ENCODE results near the gene SPPL3. TPM values are rescaled to one million over a fixed set of nuclear protein-coding genes. Genes with fewer than 3 reads are reported as not detected.
"Not testable (repeated sequence)": the region's sequence is repeated elsewhere in the genome, so short reads cannot be mapped to it uniquely, and the experiment has no call there.

SPPL3 gene
- total RNA-seq, 1 experiment from 2014 or later, result 51.1 TPM

DNA sequence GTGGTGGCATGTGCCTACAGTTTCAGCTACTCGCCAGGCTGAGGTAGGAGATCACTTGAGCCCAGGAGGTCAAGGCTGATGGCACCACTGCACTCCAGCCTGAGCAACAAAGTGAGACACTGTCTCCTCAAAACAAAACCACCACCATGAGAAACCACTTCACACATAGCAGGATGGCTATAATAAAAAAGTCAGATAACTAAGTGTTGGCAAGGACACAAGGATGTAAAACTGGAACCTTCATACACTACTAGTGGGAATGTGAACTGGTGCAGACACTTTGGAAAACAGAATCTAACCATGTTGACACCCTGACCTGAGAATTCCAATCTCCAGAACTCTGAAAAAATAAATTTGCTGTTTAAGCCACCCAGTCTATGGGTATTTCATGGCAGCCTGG lies 110.8 kb downstream of the SPPL3 start:
- CTCF ChIA-PET, result no interaction called here
- Histone ChIP-seq H3K27me3 (ENCODE audit: control insufficient read depth, insufficient read depth, low read length) (no peaks in the 10 kb centered on the region), H3K4me1 (ENCODE audit: control insufficient read depth, insufficient read depth, low read length) (no peaks in the 10 kb centered on the region), H3K4me3 (ENCODE audit: low read depth in 2 of 2, low read length in 2 of 2) (no peak overlapping the region), H3K36me3 (ENCODE audit: control insufficient read depth, insufficient read depth, low read length) (no peaks in the 10 kb centered on the region), H3K9me3 (ENCODE audit: control insufficient read depth, insufficient read depth, low read depth, low read length) (peaks cover 9% of the 10 kb centered on the region; the same call in 1 of the 2 replicates), H3K27ac (ENCODE audit: low read length) (no peak overlapping the region)
- ATAC-seq (no peak), DNase-seq (ENCODE audit: low read depth, low spot score) (no peak)
- no TSS peak for BruUV-seq (replicated peaks)
- in situ Hi-C loops (cut with HindIII; ENCODE audit: low pct_unique_long_range_greater_than_20kb, low sequenced_read_pairs) (no loop called here), intact Hi-C loops (cut with micrococcal nuclease; ENCODE audit: unreplicated experiment) (no loop called here)
- POLR2A ChIA-PET, result no interaction called here
- TF ChIP-seq SIN3A (IDR thresholded peaks at IDR 0.05; ENCODE audit: borderline replicate concordance, insufficient read depth, low read depth, low read length), result no peak
- no peak for TF ChIP-seq REST (IDR thresholded peaks at IDR 0.05; ENCODE audit: insufficient read depth in 1 of 2, low read depth in 2 of 2, low read length in 1 of 2)
- TF ChIP-seq, protein P1, sequence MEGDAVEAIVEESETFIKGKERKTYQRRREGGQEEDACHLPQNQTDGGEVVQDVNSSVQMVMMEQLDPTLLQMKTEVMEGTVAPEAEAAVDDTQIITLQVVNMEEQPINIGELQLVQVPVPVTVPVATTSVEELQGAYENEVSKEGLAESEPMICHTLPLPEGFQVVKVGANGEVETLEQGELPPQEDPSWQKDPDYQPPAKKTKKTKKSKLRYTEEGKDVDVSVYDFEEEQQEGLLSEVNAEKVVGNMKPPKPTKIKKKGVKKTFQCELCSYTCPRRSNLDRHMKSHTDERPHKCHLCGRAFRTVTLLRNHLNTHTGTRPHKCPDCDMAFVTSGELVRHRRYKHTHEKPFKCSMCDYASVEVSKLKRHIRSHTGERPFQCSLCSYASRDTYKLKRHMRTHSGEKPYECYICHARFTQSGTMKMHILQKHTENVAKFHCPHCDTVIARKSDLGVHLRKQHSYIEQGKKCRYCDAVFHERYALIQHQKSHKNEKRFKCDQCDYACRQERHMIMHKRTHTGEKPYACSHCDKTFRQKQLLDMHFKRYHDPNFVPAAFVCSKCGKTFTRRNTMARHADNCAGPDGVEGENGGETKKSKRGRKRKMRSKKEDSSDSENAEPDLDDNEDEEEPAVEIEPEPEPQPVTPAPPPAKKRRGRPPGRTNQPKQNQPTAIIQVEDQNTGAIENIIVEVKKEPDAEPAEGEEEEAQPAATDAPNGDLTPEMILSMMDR (IDR thresholded peaks at IDR 0.05), result no peak
- no peak for TF ChIP-seq TCF7L2 (IDR thresholded peaks at IDR 0.05; ENCODE audit: low read depth, low read length)
- no peak for TF ChIP-seq POLR2AphosphoS5 (IDR thresholded peaks at IDR 0.05; ENCODE audit: low read depth, low read length)

GRCh38 chr12:120792456-120792855 lies 111.7 kb downstream of the SPPL3 start:
- POLR2A ChIA-PET; ATAC-seq; H3K27ac ChIP-seq (ENCODE audit: low read length); H3K4me3 ChIP-seq (ENCODE audit: low read depth in 2 of 2, low read length in 2 of 2); H3K36me3 ChIP-seq (ENCODE audit: control insufficient read depth, insufficient read depth, low read length); H3K9me3 ChIP-seq (ENCODE audit: control insufficient read depth, insufficient read depth, low read depth, low read length); H3K4me1 ChIP-seq (ENCODE audit: control insufficient read depth, insufficient read depth, low read length); in situ Hi-C loops (cut with HindIII; ENCODE audit: low pct_unique_long_range_greater_than_20kb, low sequenced_read_pairs); CTCF ChIA-PET; DNase-seq (ENCODE audit: low read depth, low spot score); H3K27me3 ChIP-seq (ENCODE audit: control insufficient read depth, insufficient read depth, low read length); BruUV-seq (replicated peaks); intact Hi-C loops (cut with micrococcal nuclease; ENCODE audit: unreplicated experiment): not testable (repeated sequence)

DNA sequence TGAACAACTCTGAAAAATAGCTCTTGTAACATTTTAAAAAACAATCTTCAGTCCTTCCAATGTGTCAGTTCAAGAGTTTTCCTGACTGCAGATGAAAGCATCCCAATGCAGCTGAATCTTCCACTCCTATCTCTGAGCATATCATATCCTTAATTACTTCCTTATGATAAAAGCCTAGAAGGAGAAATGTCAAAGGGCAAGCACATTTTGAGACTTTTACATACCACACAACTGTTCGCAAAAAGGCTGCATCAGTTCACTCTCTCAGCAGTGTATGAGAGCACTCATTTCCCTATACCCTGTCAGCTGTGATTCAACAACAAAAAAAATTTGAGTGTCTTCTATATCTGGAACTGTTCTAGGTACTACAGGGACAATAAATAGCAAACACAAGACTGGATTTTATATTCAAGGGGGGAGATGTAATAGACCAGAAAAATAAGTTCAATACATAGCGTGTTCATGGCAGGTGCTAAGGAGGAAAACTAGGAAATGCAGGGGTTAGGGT lies 112.4 kb downstream of the SPPL3 start:
- ATAC-seq (no peak), DNase-seq (ENCODE audit: low read depth, low spot score) (no peak)
- Histone ChIP-seq H3K4me3 (ENCODE audit: low read depth in 2 of 2, low read length in 2 of 2) (no peak overlapping the region), H3K4me1 (ENCODE audit: control insufficient read depth, insufficient read depth, low read length) (no peaks in the 10 kb centered on the region), H3K27me3 (ENCODE audit: control insufficient read depth, insufficient read depth, low read length) (no peaks in the 10 kb centered on the region), H3K36me3 (ENCODE audit: control insufficient read depth, insufficient read depth, low read length) (no peaks in the 10 kb centered on the region), H3K9me3 (ENCODE audit: control insufficient read depth, insufficient read depth, low read depth, low read length) (peaks cover 9% of the 10 kb centered on the region; the same call in 1 of the 2 replicates), H3K27ac (ENCODE audit: low read length) (no peak overlapping the region)
- intact Hi-C loops (cut with micrococcal nuclease; ENCODE audit: unreplicated experiment), result no loop called here
- ChIA-PET CTCF (no interaction called here), POLR2A (no interaction called here)
- in situ Hi-C loops (cut with HindIII; ENCODE audit: low pct_unique_long_range_greater_than_20kb, low sequenced_read_pairs), result no loop called here
- TF ChIP-seq SIN3A (IDR thresholded peaks at IDR 0.05; ENCODE audit: borderline replicate concordance, insufficient read depth, low read depth, low read length), result no peak
- no peak for TF ChIP-seq TCF7L2 (IDR thresholded peaks at IDR 0.05; ENCODE audit: low read depth, low read length)
- TF ChIP-seq, protein P1 (IDR thresholded peaks at IDR 0.05), result no peak
- TF ChIP-seq REST (IDR thresholded peaks at IDR 0.05; ENCODE audit: insufficient read depth in 1 of 2, low read depth in 2 of 2, low read length in 1 of 2), result no peak
- no peak for TF ChIP-seq POLR2AphosphoS5 (IDR thresholded peaks at IDR 0.05; ENCODE audit: low read depth, low read length)
- BruUV-seq (replicated peaks), result no TSS peak
